ENCODE measurements around the gene DNAJC1. TPM values are rescaled to one million over a fixed set of nuclear protein-coding genes. Genes with fewer than 3 reads are reported as not detected.
"Not testable (repeated sequence)": the region's sequence is repeated elsewhere in the genome, so short reads cannot be mapped to it uniquely, and the experiment has no call there.

The DNAJC1 gene
- total RNA-seq, 2 experiments from 2014 or later: 21.4 to 22.4 TPM

DNA sequence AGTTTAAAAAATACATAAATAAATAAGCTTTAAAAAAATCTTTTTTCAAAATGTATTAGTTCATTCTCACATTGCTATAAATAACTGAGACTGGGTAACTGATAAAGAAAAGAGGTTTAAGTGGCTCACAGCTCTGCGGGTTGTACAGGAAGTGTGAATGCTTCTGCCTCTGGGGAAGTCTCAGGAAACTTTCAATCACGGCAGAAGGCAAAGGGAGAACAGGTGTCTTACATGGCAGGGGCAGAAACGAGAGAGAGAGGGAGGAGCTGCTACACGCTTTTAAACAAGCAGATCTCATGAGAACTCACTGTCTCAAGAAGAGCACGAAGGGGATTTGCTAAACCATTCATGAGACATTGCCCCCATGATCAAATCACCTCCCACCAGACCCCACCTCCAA lies 114.6 kb downstream of the DNAJC1 start:
- Mint-ChIP-seq H3K4me3 (no peak overlapping the region), H3K27me3 (ENCODE audit: low read depth) (no peaks in the 10 kb centered on the region), H3K4me1 (ENCODE audit: low read depth) (peaks cover 50% of the 10 kb centered on the region), H3K9me3 (ENCODE audit: insufficient read depth) (peaks cover 31% of the 10 kb centered on the region), H3K27ac (peak overlapping the region; percentile 33), H3K36me3 (ENCODE audit: low read depth) (peaks cover 53% of the 10 kb centered on the region)
- DNase-seq (peak; percentile 38), ATAC-seq (peak; percentile 85)
- ChIA-PET POLR2A (interaction anchor here (0.6 kb wide), 1 partner anchor 610 kb away, joined by 3 read pairs; no protein-coding TSS in a partner anchor), CTCF (interaction anchor here (1.1 to 1.4 kb wide), 2 partner anchors 16 to 392 kb away, joined by 3 to 5 read pairs; no protein-coding TSS in a partner anchor)

GRCh38 chr10:21885940-21886339 lies 117.6 kb downstream of the DNAJC1 start:
- DNase-seq (no peak), ATAC-seq (no peak)
- Mint-ChIP-seq H3K27ac (no peak overlapping the region), H3K4me3 (no peak overlapping the region), H3K36me3 (ENCODE audit: low read depth) (peaks cover 52% of the 10 kb centered on the region), H3K9me3 (ENCODE audit: insufficient read depth) (peaks cover 25% of the 10 kb centered on the region), H3K27me3 (ENCODE audit: low read depth) (no peaks in the 10 kb centered on the region), H3K4me1 (ENCODE audit: low read depth) (peaks cover 41% of the 10 kb centered on the region)
- ChIA-PET POLR2A (no interaction called here), CTCF (interaction anchor here (0.8 kb wide), 1 partner anchor 12 kb away, joined by 3 read pairs; no protein-coding TSS in a partner anchor)

DNA sequence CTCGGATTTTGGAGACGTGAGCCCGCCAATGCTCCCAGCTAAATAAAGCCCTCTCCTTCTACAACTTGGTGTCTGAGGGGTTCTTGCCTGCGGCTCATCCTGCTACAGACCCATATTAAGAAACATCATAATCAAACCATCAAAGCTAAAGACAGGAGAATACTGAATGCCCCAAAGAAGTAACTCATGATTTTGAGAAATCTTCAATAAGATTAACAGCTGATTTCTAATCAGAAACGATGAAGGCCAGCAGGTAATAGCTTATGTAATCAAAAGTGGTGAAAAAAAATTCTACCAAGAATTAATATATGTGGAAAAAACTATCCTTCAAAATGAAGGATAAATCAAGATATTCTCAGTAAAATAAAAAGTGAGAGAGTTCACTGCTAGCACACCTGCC lies 130.3 kb downstream of the DNAJC1 start:
- no peak for DNase-seq
- Mint-ChIP-seq H3K27me3 (ENCODE audit: low read depth) (no peaks in the 10 kb centered on the region), H3K4me3 (no peak overlapping the region), H3K36me3 (ENCODE audit: low read depth) (peaks cover 44% of the 10 kb centered on the region), H3K27ac (no peak overlapping the region), H3K4me1 (ENCODE audit: low read depth) (no peaks in the 10 kb centered on the region), H3K9me3 (ENCODE audit: insufficient read depth) (peaks cover 18% of the 10 kb centered on the region)
- no peak for ATAC-seq
- CTCF ChIA-PET: interaction anchor here (1.0 to 1.7 kb wide), 2 partner anchors 15 to 230 kb away, joined by 4 to 5 read pairs; no protein-coding TSS in a partner anchor
- POLR2A ChIA-PET: no interaction called here

DNA sequence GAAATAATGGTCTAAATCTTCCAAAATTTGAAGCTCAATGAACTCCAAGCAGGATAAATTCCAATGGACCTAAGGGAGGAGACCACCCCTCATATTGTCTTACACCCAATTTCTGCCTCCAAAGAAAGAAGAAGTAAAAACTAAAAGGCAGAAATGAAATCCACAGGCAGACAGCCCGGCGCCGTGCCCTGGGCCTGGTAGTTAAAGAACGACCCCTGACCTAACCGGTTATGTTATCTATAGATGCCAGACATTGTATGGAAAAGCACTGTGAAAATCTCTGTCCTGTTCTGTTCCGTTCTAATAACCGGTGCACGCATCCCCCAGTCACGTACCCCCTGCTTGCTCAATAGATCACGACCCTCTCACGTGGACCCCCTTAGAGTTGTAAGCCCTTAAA lies 130.8 kb downstream of the DNAJC1 start:
- CTCF ChIA-PET: interaction anchor here (1.0 to 1.7 kb wide), 2 partner anchors 15 to 230 kb away, joined by 4 to 5 read pairs; no protein-coding TSS in a partner anchor
- POLR2A ChIA-PET; H3K4me1 Mint-ChIP-seq (ENCODE audit: low read depth); H3K27me3 Mint-ChIP-seq (ENCODE audit: low read depth); ATAC-seq; H3K27ac Mint-ChIP-seq; DNase-seq; H3K4me3 Mint-ChIP-seq: not testable (repeated sequence)
- H3K36me3 Mint-ChIP-seq (ENCODE audit: low read depth): peaks cover 41% of the 10 kb centered on the region
- H3K9me3 Mint-ChIP-seq (ENCODE audit: insufficient read depth): peaks cover 18% of the 10 kb centered on the region

- no peaks in the 10 kb centered on the region for H3K27me3 Mint-ChIP-seq (ENCODE audit: low read depth)
- H3K4me3 Mint-ChIP-seq: no peak overlapping the region
- DNase-seq: no peak
- CTCF ChIA-PET: no interaction called here
- no peak for ATAC-seq
- H3K27ac Mint-ChIP-seq: no peak overlapping the region
- no peaks in the 10 kb centered on the region for H3K4me1 Mint-ChIP-seq (ENCODE audit: low read depth)
- H3K9me3 Mint-ChIP-seq (ENCODE audit: insufficient read depth): peaks cover 29% of the 10 kb centered on the region
- H3K36me3 Mint-ChIP-seq (ENCODE audit: low read depth): peaks cover 37% of the 10 kb centered on the region
- POLR2A ChIA-PET: no interaction called here
Observed at GRCh38 chr10:21870849-21871248, 132.7 kb downstream of the DNAJC1 start.

- H3K27ac Mint-ChIP-seq; ATAC-seq; DNase-seq; H3K4me1 Mint-ChIP-seq (ENCODE audit: low read depth); POLR2A ChIA-PET; CTCF ChIA-PET; H3K27me3 Mint-ChIP-seq (ENCODE audit: low read depth); H3K4me3 Mint-ChIP-seq: not testable (repeated sequence)
- peaks cover 32% of the 10 kb centered on the region for H3K36me3 Mint-ChIP-seq (ENCODE audit: low read depth)
- peaks cover 29% of the 10 kb centered on the region for H3K9me3 Mint-ChIP-seq (ENCODE audit: insufficient read depth)
Observed at GRCh38 chr10:21869087-21869486, 134.4 kb downstream of the DNAJC1 start.

- Mint-ChIP-seq H3K27me3 (ENCODE audit: low read depth) (no peaks in the 10 kb centered on the region), H3K4me3 (no peak overlapping the region), H3K27ac (no peak overlapping the region), H3K4me1 (ENCODE audit: low read depth) (peaks cover 7% of the 10 kb centered on the region), H3K9me3 (ENCODE audit: insufficient read depth) (no peaks in the 10 kb centered on the region), H3K36me3 (ENCODE audit: low read depth) (peaks cover 17% of the 10 kb centered on the region)
- ChIA-PET CTCF (no interaction called here), POLR2A (interaction anchor here (0.5 kb wide), 1 partner anchor 15 kb away, joined by 3 read pairs; no protein-coding TSS in a partner anchor)
- ATAC-seq: no peak
- DNase-seq: no peak
Observed at GRCh38 chr10:21860718-21861117, 142.8 kb downstream of the DNAJC1 start.

- Mint-ChIP-seq H3K27ac (no peak overlapping the region), H3K4me1 (ENCODE audit: low read depth) (peaks cover 7% of the 10 kb centered on the region), H3K4me3 (no peak overlapping the region), H3K27me3 (ENCODE audit: low read depth) (no peaks in the 10 kb centered on the region), H3K36me3 (ENCODE audit: low read depth) (peaks cover 18% of the 10 kb centered on the region), H3K9me3 (ENCODE audit: insufficient read depth) (no peaks in the 10 kb centered on the region)
- POLR2A ChIA-PET: no interaction called here
- CTCF ChIA-PET: no interaction called here
- ATAC-seq (no peak), DNase-seq (no peak)
Observed at GRCh38 chr10:21858455-21858854, 145.1 kb downstream of the DNAJC1 start.

DNA sequence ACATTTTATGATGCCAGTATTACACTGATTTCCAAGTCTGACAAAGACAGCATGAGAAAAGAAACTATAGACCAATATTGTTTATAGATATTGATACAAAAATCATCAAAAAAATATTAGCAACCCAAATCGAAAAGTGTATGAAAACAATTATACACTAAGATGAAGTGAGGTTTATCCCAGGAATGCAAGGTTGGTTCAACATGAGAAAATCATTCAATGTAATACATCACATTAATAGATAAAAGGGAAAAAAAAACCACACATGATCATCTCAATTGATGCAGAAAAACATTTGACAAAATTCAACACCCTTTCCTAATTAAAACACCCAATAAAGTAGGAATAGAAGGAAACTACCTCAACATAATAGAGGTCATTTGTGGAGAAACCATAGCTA lies 153.9 kb downstream of the DNAJC1 start:
- no peak for ATAC-seq
- Mint-ChIP-seq H3K36me3 (ENCODE audit: low read depth) (peaks cover 38% of the 10 kb centered on the region), H3K4me3 (no peak overlapping the region), H3K27ac (no peak overlapping the region), H3K4me1 (ENCODE audit: low read depth) (no peaks in the 10 kb centered on the region), H3K27me3 (ENCODE audit: low read depth) (no peaks in the 10 kb centered on the region), H3K9me3 (ENCODE audit: insufficient read depth) (peaks cover 29% of the 10 kb centered on the region)
- DNase-seq: no peak
- POLR2A ChIA-PET: no interaction called here
- CTCF ChIA-PET: no interaction called here

DNA sequence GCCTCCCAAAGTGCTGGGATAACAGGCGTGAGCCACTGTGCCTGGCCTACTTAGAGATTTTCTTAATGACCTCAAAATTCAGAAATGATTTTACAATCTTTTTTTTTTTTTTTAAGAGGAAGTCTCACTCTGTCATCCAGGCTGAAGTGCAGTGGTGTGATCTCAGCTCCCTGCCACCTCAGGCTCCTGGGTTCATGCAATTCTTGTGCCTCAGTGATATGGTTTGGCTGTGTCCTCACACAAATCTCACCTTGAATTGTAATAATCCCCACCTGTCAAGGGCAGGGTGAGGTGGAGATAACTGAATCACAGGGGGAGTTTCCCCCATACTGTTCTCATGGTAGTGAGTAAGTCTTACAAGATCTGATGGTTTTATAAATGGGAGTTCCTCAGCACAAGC lies 159.9 kb downstream of the DNAJC1 start:
- peaks cover 25% of the 10 kb centered on the region for H3K36me3 Mint-ChIP-seq (ENCODE audit: low read depth)
- H3K4me1 Mint-ChIP-seq (ENCODE audit: low read depth): no peaks in the 10 kb centered on the region
- POLR2A ChIA-PET: no interaction called here
- no peak overlapping the region for H3K4me3 Mint-ChIP-seq
- no peak for ATAC-seq
- no peaks in the 10 kb centered on the region for H3K27me3 Mint-ChIP-seq (ENCODE audit: low read depth)
- DNase-seq: no peak
- H3K9me3 Mint-ChIP-seq (ENCODE audit: insufficient read depth): peaks cover 18% of the 10 kb centered on the region
- no peak overlapping the region for H3K27ac Mint-ChIP-seq
- CTCF ChIA-PET: no interaction called here

DNA sequence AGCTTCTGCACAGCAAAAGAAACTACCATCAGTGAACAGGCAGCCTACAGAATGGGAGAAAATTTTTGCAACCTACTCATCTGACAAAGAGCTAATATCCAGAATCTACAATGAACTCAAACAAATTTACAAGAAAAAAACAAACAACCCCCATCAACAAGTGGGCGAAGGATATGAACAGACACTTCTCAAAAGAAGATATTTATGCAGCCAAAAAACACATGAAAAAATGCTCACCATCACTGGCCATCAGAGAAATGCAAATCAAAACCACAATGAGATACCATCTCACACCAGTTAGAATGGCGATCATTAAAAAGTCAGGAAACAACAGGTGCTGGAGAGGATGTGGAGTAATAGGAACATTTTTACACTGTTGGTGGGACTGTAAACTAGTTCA lies 162.3 kb downstream of the DNAJC1 start:
- Mint-ChIP-seq H3K36me3 (ENCODE audit: low read depth) (peaks cover 22% of the 10 kb centered on the region), H3K9me3 (ENCODE audit: insufficient read depth) (peaks cover 11% of the 10 kb centered on the region)
- CTCF ChIA-PET; POLR2A ChIA-PET; H3K27me3 Mint-ChIP-seq (ENCODE audit: low read depth); H3K4me3 Mint-ChIP-seq; ATAC-seq; H3K4me1 Mint-ChIP-seq (ENCODE audit: low read depth); H3K27ac Mint-ChIP-seq; DNase-seq: not testable (repeated sequence)

DNA sequence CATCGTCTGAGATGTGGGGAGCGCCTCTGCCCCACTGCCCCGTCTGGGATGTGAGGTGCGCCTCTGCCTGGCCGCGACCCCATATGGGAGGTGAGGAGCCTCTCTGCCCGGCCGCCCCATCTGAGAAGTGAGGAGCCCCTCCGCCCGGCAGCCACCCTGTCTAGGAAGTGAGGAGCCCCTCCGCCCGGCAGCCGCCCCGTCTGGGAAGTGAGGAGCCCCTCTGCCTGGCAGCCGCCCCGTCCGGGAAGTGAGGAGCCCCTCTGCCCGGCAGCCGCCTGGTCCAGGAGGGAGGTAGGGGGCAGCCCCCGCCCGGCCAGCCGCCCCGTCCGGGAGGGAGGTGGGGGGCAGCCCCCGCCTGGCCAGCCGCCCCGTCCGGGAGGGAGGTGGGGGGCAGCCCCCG lies 166.0 kb downstream of the DNAJC1 start:
- peaks cover 16% of the 10 kb centered on the region for H3K9me3 Mint-ChIP-seq (ENCODE audit: insufficient read depth)
- H3K27me3 Mint-ChIP-seq (ENCODE audit: low read depth); POLR2A ChIA-PET; H3K4me1 Mint-ChIP-seq (ENCODE audit: low read depth); H3K27ac Mint-ChIP-seq; ATAC-seq; DNase-seq; H3K4me3 Mint-ChIP-seq; CTCF ChIA-PET: not testable (repeated sequence)
- peaks cover 34% of the 10 kb centered on the region for H3K36me3 Mint-ChIP-seq (ENCODE audit: low read depth)

- H3K27ac Mint-ChIP-seq; H3K4me3 Mint-ChIP-seq; POLR2A ChIA-PET; H3K4me1 Mint-ChIP-seq (ENCODE audit: low read depth); DNase-seq; ATAC-seq; H3K27me3 Mint-ChIP-seq (ENCODE audit: low read depth); CTCF ChIA-PET: not testable (repeated sequence)
- peaks cover 46% of the 10 kb centered on the region for H3K36me3 Mint-ChIP-seq (ENCODE audit: low read depth)
- peaks cover 26% of the 10 kb centered on the region for H3K9me3 Mint-ChIP-seq (ENCODE audit: insufficient read depth)
Observed at GRCh38 chr10:21834574-21834973, 169.0 kb downstream of the DNAJC1 start.

Data from activated CD8-positive, alpha-beta T cell treated with anti-CD3 and anti-CD28 coated beads, Interleukin-2, amount 10 ng/mL, durations not matched to agents 7 days and 5 days (primary cell).